Immature natural killer cell (primary cell): ENCODE results near the gene RACK1. TPM values are rescaled to one million over a fixed set of nuclear protein-coding genes. Genes with fewer than 3 reads are reported as not detected.

Experiments
- DNase-seq, 3 donors: peaks; one replicate each; pipeline ENCODE4 v3.0.0; 2022; ENCODE audit warnings: mixed read lengths in 1 of 3
- H3K27ac Mint-ChIP-seq, 6 donors: one replicate each; pipeline ENCODE4 v1.8.0; 2020; ENCODE audit warnings: mixed read lengths in 6 of 6, mild to moderate bottlenecking in 5 of 6, inconsistent platforms in 4 of 6, moderate library complexity in 3 of 6
- H3K27me3 Mint-ChIP-seq, 3 donors: one replicate each; pipeline ENCODE4 v1.8.0; 2020 to 2021; ENCODE audit warnings: low read depth in 3 of 3, mild to moderate bottlenecking in 3 of 3, mixed read lengths in 3 of 3, moderate library complexity in 3 of 3, inconsistent platforms in 1 of 3
- H3K36me3 Mint-ChIP-seq, 3 donors: one replicate each; pipeline ENCODE4 v1.8.0; 2020; ENCODE audit warnings: mixed read lengths in 3 of 3, inconsistent platforms in 2 of 3, mild to moderate bottlenecking in 2 of 3
- H3K4me1 Mint-ChIP-seq, 2 donors: one replicate each; pipeline ENCODE4 v1.8.0; 2020; ENCODE audit warnings: inconsistent platforms in 2 of 2, mild to moderate bottlenecking in 2 of 2, mixed read lengths in 2 of 2, moderate library complexity in 1 of 2
- H3K4me3 Mint-ChIP-seq, 5 donors: one replicate each; pipeline ENCODE4 v1.8.0; 2020; ENCODE audit warnings: mild to moderate bottlenecking in 5 of 5, mixed read lengths in 5 of 5, inconsistent platforms in 3 of 5, moderate library complexity in 3 of 5
- H3K9me3 Mint-ChIP-seq, 6 donors: one replicate each; pipeline ENCODE4 v1.8.0; 2020; ENCODE audit warnings: mild to moderate bottlenecking in 6 of 6, mixed read lengths in 6 of 6, inconsistent platforms in 4 of 6, moderate library complexity in 3 of 6
- polyA plus RNA-seq, 3 donors: library from polyadenylated mRNA; unstranded; fragments of 300-500 nt; fragmentation: Illumina TruSeq; gene quantifications; one replicate each; pipeline ENCODE4 v1.2.3, GENCODE V29; 2021

Gene RACK1
- polyA plus RNA-seq, 3 donors from 2014 or later, result 1,093 to 1,304 (median 1,251) TPM

GRCh38 chr5:181199881-181200638 is 43.6 kb downstream of the RACK1 start:
- Mint-ChIP-seq H3K36me3 (no peaks in the 10 kb centered on the region), H3K4me3 (no peak overlapping the region), H3K27ac (no peak overlapping the region), H3K27me3 (peaks cover 6 to 11% (median 8%) of the 10 kb centered on the region in 3 donors), H3K4me1 (peaks cover 0 to 7% of the 10 kb centered on the region in 2 donors), H3K9me3 (no peaks in the 10 kb centered on the region)
- DNase-seq, result no peak

GRCh38 chr5:181198905-181199519 is 44.7 kb downstream of the RACK1 start:
- Mint-ChIP-seq H3K36me3 (no peaks in the 10 kb centered on the region), H3K4me3 (no peak overlapping the region), H3K27ac (no peak overlapping the region), H3K9me3 (no peaks in the 10 kb centered on the region), H3K27me3 (peaks cover 6 to 11% (median 6%) of the 10 kb centered on the region in 3 donors), H3K4me1 (peaks cover 0 to 4% of the 10 kb centered on the region in 2 donors)
- no peak for DNase-seq

DNA sequence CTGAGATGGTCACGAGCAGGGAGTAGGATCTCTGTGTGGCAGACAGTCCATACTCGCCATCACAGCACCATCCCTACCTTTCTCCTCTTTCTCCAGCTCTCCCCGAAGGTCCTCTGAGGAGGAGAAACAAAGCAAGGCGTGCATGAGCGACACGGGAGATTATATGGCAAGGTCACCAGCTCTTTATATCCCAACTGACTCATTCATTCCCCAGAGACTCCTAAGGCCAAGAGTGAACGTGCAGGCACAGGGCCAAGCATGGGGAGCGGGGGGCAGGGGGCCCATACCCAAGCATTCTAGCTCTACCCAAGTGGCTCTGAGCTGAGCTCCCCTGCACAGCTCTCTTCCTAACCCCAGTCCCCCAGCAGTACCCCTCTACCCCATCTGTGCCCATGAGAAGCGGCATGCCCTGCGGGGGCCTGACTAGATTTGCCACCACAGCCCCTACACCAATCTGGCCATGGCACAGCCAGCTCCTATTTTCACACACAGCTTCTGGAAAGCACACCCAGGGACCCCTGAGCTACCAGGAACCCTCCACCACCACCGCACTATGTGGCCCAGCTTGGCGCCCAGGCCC is 45.5 kb downstream of the RACK1 start:
- no peaks in the 10 kb centered on the region for H3K4me1 Mint-ChIP-seq
- no peak for DNase-seq
- H3K4me3 Mint-ChIP-seq, result no peak overlapping the region
- no peak overlapping the region for H3K27ac Mint-ChIP-seq
- no peaks in the 10 kb centered on the region for H3K9me3 Mint-ChIP-seq
- peaks cover 0 to 12% (median 2%) of the 10 kb centered on the region in 3 donors for H3K27me3 Mint-ChIP-seq
- no peaks in the 10 kb centered on the region for H3K36me3 Mint-ChIP-seq

DNA sequence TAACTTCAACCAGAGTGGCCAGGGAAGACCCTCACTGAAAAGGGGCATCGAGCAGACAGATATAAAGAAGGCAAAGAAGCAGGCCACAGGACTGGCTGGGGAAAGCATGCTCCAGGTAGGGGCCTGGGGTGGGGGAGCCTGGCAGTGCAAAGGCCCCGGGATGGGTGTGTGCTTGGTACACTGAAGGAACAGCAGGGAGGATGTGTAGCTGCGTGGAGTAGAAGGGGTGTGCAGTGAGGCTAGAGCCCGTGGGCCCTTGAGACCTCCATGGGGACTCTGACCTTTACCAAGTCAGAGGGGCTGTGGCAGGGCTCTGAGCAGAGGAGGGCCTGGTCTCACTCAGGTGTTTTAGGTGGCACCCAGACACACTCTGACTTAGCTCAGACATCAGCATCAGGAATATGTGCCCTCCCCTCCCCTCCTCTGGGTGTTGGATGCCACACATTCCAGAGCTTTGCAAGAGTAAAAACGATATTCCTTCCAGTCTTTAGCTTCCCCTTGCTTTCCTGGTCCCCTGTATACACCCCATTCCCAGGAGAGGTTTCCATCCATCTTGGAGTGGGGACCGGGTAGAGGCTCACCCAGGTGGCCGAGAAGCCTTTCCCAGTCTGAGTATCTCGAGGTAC is 46.3 kb downstream of the RACK1 start:
- Mint-ChIP-seq H3K27me3 (peaks cover 2 to 15% (median 8%) of the 10 kb centered on the region in 3 donors), H3K36me3 (no peaks in the 10 kb centered on the region), H3K27ac (no peak overlapping the region), H3K9me3 (no peaks in the 10 kb centered on the region), H3K4me3 (no peak overlapping the region), H3K4me1 (peaks cover 5 to 7% of the 10 kb centered on the region in 2 donors)
- no peak for DNase-seq

DNA sequence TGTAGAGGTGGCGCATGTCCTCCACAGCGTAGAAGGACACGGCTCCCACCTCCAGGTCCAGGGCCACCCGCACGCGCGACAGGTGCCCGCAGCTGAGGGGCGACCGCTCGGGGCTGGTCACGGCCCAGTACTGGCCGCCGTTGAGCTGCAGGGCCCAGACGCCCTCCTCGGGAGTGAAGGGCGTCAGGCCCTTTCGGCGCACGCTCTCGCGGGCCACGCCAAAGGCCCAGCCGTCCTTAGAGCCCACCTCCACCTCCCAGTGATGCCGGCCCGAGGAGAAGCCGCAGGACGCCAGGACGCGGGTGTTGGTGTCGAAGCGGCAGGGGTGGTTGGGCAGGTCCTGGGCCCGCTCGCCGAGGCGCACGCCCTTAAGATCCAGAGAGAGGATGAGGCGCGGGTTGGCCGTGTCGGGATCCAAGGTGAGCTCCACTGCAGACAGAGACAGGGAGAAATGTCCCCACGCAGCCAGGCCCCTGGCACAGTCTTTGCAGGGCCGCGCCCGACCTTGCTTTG is 48.4 kb downstream of the RACK1 start:
- no peak overlapping the region for H3K27ac Mint-ChIP-seq
- H3K4me3 Mint-ChIP-seq, result no peak overlapping the region
- no peak for DNase-seq
- peaks cover 19 to 30% (median 28%) of the 10 kb centered on the region in 3 donors for H3K27me3 Mint-ChIP-seq
- peaks cover 0 to 3% (median 0%) of the 10 kb centered on the region in 3 donors for H3K36me3 Mint-ChIP-seq
- H3K4me1 Mint-ChIP-seq, result peaks cover 14 to 22% of the 10 kb centered on the region in 2 donors
- peaks cover 0 to 5% (median under 1%) of the 10 kb centered on the region in 6 donors for H3K9me3 Mint-ChIP-seq

DNA sequence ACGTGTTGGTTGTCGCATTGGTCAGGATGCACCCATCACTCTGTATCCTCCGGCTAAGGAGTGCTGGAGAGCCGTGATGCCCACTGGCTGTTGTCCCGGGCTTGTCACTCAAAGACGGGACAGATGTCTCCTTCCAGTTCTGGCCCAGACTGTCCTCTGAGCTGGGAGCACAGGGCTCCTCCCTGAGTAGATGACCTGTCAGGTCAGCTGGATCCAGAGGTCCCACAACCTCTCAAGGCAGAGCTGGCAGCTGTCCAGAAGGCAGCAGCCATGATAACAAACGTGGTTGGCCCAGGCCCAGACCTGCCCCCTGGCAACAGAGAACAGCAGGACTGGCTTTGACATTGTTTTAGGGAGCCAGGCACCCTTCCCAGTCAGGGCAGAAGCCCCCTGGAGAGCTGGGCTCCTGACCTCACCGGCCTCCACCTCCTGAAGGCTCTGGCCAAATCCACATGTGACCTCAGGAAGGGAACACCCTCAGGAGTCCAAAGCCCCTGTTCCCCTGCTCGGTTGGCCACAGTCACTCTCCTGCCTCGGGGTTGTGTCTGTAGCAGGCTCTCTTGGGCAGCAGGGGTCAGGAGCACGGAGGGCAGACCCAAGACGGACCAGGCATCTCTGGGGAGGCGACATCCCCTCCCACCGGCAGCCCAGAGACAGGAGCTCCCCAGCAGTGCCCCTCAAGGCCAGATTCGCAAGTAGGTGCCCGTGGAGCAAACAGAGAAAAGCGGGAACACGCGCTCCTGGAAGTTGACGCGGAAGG is 49.0 kb downstream of the RACK1 start:
- Mint-ChIP-seq H3K36me3 (peaks cover 0 to 3% (median 0%) of the 10 kb centered on the region in 3 donors), H3K4me1 (peaks cover 20 to 24% of the 10 kb centered on the region in 2 donors), H3K27me3 (peaks cover 25 to 34% (median 34%) of the 10 kb centered on the region in 3 donors), H3K27ac (no peak overlapping the region), H3K4me3 (peak overlapping the region in 1 of 5 donors; percentile 26), H3K9me3 (peaks cover 0 to 5% (median under 1%) of the 10 kb centered on the region in 6 donors)
- no peak for DNase-seq

DNA sequence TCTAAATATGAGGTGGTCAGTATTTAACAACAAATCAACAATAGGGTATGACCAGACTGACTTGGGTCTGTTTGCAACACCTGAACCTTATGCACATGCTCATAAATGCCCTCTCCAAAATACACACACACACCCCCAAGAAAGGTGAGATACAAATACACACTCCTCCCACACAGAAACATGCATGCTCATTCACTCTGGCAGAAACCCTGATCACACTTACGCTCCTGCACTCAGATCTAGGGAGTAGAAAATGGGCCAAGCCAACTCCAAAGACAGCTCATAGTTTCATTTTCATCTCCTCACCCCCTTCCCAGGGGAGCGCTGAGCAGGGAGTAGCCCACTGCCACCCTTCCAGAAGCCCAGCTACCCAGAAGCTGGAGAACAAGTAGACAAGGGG is 50.0 kb downstream of the RACK1 start:
- peaks cover 24 to 30% of the 10 kb centered on the region in 2 donors for H3K4me1 Mint-ChIP-seq
- no peak for DNase-seq
- H3K9me3 Mint-ChIP-seq, result peaks cover 0 to 6% (median 3%) of the 10 kb centered on the region in 6 donors
- H3K27me3 Mint-ChIP-seq, result peaks cover 35 to 44% (median 44%) of the 10 kb centered on the region in 3 donors
- peak overlapping the region in 2 of 5 donors; percentile 77 to 98 for H3K4me3 Mint-ChIP-seq
- peaks cover 0 to 3% (median 0%) of the 10 kb centered on the region in 3 donors for H3K36me3 Mint-ChIP-seq
- peak overlapping the region in 2 of 6 donors; percentile 36 to 76 for H3K27ac Mint-ChIP-seq

GRCh38 chr5:181192337-181193046 is 51.2 kb downstream of the RACK1 start:
- peaks cover 0 to 8% (median 6%) of the 10 kb centered on the region in 6 donors for H3K9me3 Mint-ChIP-seq
- peaks cover 35 to 41% of the 10 kb centered on the region in 2 donors for H3K4me1 Mint-ChIP-seq
- H3K27ac Mint-ChIP-seq, result peak overlapping the region; percentile 78 to 98 (median 94)

DNA sequence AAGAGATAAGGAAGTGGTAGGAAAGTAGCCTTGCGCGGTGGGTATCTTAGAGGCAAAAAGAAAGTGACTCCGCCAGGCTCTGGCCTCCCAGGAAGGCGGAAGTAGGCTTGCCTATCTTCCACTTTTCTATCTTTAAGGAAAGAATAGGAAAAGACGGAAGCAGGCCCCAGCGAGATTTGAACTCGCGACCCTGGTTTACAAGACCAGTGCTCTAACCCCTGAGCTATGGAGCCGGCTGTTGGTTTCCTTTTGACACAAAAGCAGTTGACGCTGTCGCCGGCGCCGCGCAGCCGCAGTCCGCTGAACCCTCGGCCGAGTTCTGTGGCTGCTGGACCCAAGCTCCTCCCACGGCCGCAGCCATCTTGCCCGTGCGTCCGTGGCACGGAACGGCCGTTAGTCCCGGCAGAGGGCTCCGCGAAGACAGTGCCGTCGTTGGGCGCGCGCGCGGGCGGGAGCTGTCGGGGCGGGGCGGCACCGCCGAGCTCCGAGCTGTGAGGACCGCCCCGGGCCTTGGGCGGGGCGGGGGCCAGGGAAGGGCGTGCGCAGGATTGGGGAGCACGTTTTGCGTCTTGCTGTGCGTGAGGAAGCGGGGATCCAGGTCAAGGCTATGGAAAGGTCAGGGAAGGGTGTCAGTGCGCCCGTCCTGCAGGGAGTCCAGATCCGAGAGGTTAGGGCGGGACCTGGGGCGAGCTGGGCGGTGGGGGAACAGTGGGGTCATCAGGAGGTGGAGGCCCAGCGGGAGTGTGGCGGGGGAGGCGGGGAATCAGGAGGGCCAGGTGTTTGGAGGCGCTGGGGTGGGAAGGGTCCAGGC is 52.0 kb downstream of the RACK1 start:
- Mint-ChIP-seq H3K4me1 (peaks cover 36 to 41% of the 10 kb centered on the region in 2 donors), H3K27me3 (peaks cover 46 to 61% (median 59%) of the 10 kb centered on the region in 3 donors), H3K36me3 (peaks cover 0 to 3% (median 0%) of the 10 kb centered on the region in 3 donors)

More at GRCh38 chr5:181192337-181193046, 51.2 kb downstream of the RACK1 start:
- no peak for DNase-seq
- Mint-ChIP-seq H3K27me3 (peaks cover 44 to 56% (median 54%) of the 10 kb centered on the region in 3 donors), H3K36me3 (peaks cover 0 to 3% (median 0%) of the 10 kb centered on the region in 3 donors), H3K4me3 (peak overlapping the region; percentile 93 to 100 (median 98))

DNA sequence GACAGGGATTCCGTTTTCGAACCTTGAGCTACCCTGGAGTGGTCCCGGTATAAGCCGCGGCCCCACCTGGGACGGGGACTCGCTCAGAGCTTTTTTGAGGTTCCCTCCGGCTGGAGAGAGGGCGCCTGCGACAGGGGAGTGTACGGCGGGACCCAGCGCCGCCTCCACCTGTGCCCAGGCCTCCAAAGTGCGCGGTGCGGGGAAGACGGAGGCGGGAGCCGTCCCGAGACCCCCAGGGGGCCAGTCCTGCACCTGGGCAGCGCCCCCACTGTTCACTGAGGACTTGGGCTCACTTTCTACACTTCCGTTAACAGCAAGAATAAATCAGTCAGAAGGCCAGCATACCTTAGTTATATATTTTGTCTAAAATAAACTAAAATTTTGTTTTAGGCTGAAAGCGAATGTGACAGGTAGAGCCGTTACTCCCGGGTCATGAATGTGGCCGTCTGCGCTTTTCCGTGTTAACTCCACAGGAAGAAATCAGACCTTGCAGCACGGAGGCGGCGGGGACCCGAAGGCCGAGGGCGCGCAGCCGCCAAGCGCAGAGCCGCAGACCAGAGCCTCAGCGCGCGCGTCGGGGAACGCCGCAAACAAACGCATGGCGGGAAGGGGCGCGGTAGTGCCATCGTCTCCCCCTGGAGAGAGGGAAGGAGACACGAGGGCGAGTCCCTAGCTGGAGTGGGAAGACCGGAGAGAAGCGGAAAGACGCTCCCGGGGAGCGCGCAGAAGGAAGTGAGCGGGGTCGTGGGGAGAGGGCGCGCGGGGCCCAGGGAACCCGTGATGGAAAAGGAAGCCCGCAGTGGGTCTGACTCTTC is 52.8 kb downstream of the RACK1 start:
- DNase-seq, result peak; percentile 51 to 60 (median 55)
- Mint-ChIP-seq H3K9me3 (peaks cover 0 to 8% (median 6%) of the 10 kb centered on the region in 6 donors), H3K4me3 (peak overlapping the region; percentile 93 to 100 (median 98)), H3K27me3 (peaks cover 46 to 63% (median 59%) of the 10 kb centered on the region in 3 donors), H3K36me3 (peaks cover 0 to 3% (median 0%) of the 10 kb centered on the region in 3 donors), H3K4me1 (peaks cover 37 to 48% of the 10 kb centered on the region in 2 donors), H3K27ac (peak overlapping the region; percentile 92 to 98 (median 94))

More for the DNA sequence above, 52.0 kb downstream of the RACK1 start:
- peak; percentile 97 to 98 (median 98) for DNase-seq
- Mint-ChIP-seq H3K4me3 (peak overlapping the region; percentile 93 to 100 (median 98)), H3K27ac (peak overlapping the region; percentile 92 to 98 (median 94)), H3K9me3 (peaks cover 0 to 8% (median 6%) of the 10 kb centered on the region in 6 donors)
